ENCODE data around the gene SRRM5. TPM values are rescaled to one million over a fixed set of nuclear protein-coding genes. Genes with fewer than 3 reads are reported as not detected.

The SRRM5 gene
- total RNA-seq, 3 donors from 2014 or later: 0.14 to 0.63 (median 0.41) TPM

DNA sequence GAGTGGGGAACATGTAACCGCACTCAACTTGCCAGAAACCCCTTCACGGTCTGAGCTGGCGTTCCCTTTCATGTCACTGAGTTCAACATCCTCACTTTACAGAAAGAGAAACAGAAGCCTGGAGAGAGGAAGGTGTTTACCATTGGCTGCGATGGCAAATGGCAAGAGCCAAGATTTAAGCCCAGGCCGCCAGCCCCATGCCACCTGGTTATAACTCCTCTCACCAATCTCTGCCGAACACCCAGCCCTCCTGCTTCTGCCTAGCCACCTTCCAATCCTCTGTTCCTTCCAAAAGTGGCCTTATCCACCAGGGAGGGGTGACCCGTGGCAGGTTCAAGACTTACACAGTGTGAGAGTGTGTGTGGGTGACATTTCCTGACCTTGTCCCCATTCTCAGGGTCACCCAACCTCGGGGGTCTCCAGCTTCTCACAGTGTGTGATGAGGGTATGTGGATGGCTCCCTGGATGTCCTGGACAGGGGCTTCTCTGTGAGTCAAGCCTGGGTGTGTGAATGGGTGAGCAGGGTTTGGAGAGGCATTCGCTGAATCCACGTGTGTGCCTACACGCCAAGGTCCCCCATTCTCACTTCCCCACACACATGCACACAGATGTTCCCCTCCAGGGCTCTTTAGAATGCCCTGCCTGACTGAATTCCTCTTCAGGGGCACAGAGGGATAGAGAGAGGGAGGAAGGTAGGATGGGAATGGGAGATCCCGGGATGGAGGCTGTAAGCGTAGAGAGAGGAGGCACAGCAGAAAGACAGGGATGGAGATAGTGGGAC, 26.5 kb downstream of the SRRM5 start:
- peaks cover 6% of the 10 kb centered on the region for H3K4me1 ChIP-seq (ENCODE audit: low read depth)
- no peaks in the 10 kb centered on the region for H3K9me3 ChIP-seq
- DNase-seq: no peak
- TF ChIP-seq, protein P1, sequence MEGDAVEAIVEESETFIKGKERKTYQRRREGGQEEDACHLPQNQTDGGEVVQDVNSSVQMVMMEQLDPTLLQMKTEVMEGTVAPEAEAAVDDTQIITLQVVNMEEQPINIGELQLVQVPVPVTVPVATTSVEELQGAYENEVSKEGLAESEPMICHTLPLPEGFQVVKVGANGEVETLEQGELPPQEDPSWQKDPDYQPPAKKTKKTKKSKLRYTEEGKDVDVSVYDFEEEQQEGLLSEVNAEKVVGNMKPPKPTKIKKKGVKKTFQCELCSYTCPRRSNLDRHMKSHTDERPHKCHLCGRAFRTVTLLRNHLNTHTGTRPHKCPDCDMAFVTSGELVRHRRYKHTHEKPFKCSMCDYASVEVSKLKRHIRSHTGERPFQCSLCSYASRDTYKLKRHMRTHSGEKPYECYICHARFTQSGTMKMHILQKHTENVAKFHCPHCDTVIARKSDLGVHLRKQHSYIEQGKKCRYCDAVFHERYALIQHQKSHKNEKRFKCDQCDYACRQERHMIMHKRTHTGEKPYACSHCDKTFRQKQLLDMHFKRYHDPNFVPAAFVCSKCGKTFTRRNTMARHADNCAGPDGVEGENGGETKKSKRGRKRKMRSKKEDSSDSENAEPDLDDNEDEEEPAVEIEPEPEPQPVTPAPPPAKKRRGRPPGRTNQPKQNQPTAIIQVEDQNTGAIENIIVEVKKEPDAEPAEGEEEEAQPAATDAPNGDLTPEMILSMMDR (IDR thresholded peaks at IDR 0.05): no peak
- no peak for ATAC-seq
- H3K36me3 ChIP-seq (ENCODE audit: low read depth): no peaks in the 10 kb centered on the region
- no peak overlapping the region for H3K4me3 ChIP-seq
- intact Hi-C loops (cut with DNase I, micrococcal nuclease): loop anchor here in 1 of 2 donors (10.0 kb wide), 1 partner anchor 84 kb away; no protein-coding TSS in a partner anchor

DNA sequence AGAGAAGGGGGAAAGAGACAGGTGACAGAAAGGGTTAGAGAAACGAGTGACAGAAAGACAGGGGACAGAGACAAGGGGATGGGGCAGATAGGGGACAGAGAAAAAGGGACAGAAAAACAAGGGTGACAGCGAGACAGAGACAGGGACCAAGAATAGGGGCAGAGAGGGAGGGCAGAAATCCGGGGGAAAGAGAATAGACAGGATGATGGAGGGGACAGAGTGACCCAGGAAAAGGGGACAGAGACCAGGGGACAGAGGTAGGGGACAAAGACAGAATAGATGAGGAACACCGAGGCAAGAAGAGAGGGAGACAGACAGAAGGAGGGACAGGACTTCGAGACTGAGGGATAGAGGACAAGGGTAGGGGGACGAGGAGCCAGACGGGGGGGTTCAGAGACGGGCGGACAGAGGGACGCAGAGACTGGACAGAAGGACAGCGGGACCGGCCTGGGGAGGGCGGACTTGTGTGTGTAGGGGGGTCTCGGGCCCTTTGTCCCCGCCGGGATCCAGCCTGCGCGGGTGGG, 27.2 kb downstream of the SRRM5 start:
- no peak overlapping the region for H3K4me3 ChIP-seq
- TF ChIP-seq, protein P1 (IDR thresholded peaks at IDR 0.05): no peak
- no peak for ATAC-seq
- intact Hi-C loops (cut with DNase I, micrococcal nuclease): loop anchor here in 1 of 2 donors (10.0 kb wide), 1 partner anchor 84 kb away; no protein-coding TSS in a partner anchor
- H3K9me3 ChIP-seq: no peaks in the 10 kb centered on the region
- H3K4me1 ChIP-seq (ENCODE audit: low read depth): peaks cover 6% of the 10 kb centered on the region
- no peak for DNase-seq
- H3K36me3 ChIP-seq (ENCODE audit: low read depth): no peaks in the 10 kb centered on the region

DNA sequence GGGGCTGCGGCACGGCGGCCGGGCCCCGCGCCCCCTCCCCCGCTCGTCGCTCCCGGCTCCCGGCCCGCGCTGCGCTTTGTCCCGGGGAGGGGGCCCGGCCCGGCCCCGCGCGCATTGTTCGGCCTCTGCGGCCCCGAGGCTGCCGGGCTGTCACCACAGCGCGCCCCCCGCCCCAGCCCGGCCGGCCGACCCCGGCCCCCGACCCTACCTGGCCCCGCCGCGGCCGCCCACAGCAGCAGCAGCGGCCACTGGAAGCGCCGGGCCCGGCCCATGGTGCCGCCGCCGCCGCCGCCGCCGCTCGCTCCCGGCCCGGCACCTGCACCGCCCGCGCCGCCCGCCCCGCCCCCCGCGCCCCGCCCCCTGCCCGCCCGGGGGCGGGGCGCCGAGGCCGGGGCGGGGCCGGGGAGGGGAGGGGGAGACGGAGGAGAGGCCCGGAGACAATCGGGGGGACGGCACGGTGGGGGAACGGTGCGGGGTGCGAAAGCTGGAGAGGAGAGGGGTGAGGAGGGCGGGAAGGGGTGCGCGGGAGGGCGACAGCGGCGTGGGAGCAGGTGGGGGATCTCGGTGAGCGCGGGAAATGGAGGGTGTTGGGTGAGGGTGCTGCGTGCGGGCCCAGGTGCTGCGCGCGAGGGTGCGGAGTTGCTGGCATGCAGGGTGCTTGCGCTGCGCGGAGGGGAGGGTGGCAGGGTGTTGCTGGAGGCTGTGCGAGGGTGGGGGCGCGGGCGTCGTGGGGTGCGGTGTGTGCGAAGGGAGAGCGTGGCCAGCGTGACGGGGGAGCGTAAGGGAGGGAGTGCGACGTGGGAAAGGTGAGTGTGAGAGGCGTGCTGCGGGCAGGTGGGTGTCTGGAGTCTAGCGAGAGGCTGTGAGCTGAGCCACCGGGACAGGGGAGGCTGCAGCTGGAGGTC, 27.9 kb downstream of the SRRM5 start, which contains the start of gene CADM4:
CADM4 (minus strand) TSS at position 332 of the 905 bp plus-strand sequence; CDS start at position 272, 60 bp downstream.
- intact Hi-C loops (cut with DNase I, micrococcal nuclease): loop anchor here in 1 of 2 donors (10.0 kb wide), 1 partner anchor 85 kb away; no protein-coding TSS in a partner anchor
- DNase-seq (peak; percentile 43 to 71 (median 65)), ATAC-seq (peak; percentile 89)
- H3K4me1 ChIP-seq (ENCODE audit: low read depth): peaks cover 6% of the 10 kb centered on the region
- no peaks in the 10 kb centered on the region for H3K36me3 ChIP-seq (ENCODE audit: low read depth)
- H3K9me3 ChIP-seq: no peaks in the 10 kb centered on the region
- TF ChIP-seq, protein P1 (IDR thresholded peaks at IDR 0.05): no peak
- H3K4me3 ChIP-seq: no peak within 1 kb of the TSS

DNA sequence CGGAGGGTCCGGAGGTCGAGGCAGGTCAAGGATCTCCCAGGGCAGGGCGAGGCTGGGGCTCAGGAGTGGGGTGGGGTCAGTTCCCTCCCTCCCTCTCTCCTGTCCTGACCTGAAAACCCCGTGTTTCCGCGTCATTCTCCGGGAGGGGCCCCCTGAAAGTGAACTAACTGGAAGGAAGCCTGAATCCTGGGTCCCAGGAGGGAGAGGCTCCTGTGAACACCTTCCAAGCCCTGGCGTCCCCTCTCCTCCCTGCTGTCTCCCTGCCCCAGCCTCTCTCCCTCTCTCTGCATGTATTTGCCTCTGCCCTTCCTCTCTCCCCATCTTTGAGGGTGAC, 28.5 kb downstream of the SRRM5 start:
- Histone ChIP-seq H3K36me3 (ENCODE audit: low read depth) (no peaks in the 10 kb centered on the region), H3K9me3 (no peaks in the 10 kb centered on the region), H3K4me1 (ENCODE audit: low read depth) (peaks cover 6% of the 10 kb centered on the region), H3K4me3 (no peak overlapping the region)
- intact Hi-C loops (cut with DNase I, micrococcal nuclease): no loop called here
- DNase-seq (no peak), ATAC-seq (peak; percentile 4)
- TF ChIP-seq, protein P1 (IDR thresholded peaks at IDR 0.05): no peak

DNA sequence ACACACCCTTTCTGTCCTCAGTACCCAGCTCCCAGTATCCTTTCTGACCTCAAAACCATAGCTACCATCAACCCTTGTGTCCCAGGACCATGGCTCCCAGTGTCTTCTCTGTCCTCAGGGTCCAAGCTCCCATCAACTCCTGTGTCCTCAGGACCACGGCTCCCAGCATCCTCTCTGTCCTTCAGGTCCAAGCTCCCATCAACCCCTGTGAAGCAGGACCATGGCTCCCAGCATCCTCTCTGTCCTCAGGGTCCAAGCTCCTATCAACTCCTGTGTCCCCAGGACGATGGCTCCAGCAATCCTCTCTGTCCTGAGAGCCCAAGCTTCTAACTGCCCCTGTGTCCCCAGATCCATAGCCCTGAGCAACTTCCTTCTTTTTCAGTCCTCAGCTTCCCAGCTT, 29.4 kb downstream of the SRRM5 start:
- no peaks in the 10 kb centered on the region for H3K9me3 ChIP-seq
- intact Hi-C loops (cut with DNase I, micrococcal nuclease): no loop called here
- H3K36me3 ChIP-seq (ENCODE audit: low read depth): no peaks in the 10 kb centered on the region
- no peak overlapping the region for H3K4me3 ChIP-seq
- peaks cover 6% of the 10 kb centered on the region for H3K4me1 ChIP-seq (ENCODE audit: low read depth)
- no peak for ATAC-seq
- DNase-seq: no peak
- TF ChIP-seq, protein P1 (IDR thresholded peaks at IDR 0.05): no peak

Data from mucosa of descending colon (tissue), 3 donors.